Peyer's patch (tissue), 4 donors: ENCODE results near the gene TGM6. TPM values are rescaled to one million over a fixed set of nuclear protein-coding genes. Genes with fewer than 3 reads are reported as not detected.

Experiments used
- DNase-seq, 3 donors: peaks; one replicate each; pipeline ENCODE4 v3.0.0-alpha.2; 2017 to 2019
- H3K27ac ChIP-seq, 4 donors: fragments of 200-600 bp; sonication (generic); one replicate each; pipeline ENCODE4 v1.5.1; 2016 to 2019
- H3K27me3 ChIP-seq, 2 donors: fragments of 200-600 bp; sonication (generic); one replicate each; pipeline ENCODE4 v1.5.1; 2019
- H3K36me3 ChIP-seq, 3 donors: fragments of 200-600 bp; sonication (generic); one replicate each; pipeline ENCODE4 v1.5.1; 2016 to 2019
- H3K4me1 ChIP-seq, 4 donors: fragments of 200-600 bp; sonication (generic); one replicate each; pipeline ENCODE4 v1.5.1; 2016 to 2019
- H3K4me3 ChIP-seq, 4 donors: fragments of 200-600 bp; sonication (generic); 1 replicate in 3 of 4; 2 replicates in 1 of 4; pipeline ENCODE4 v1.5.1; 2016 to 2019; ENCODE audit warnings: mild to moderate bottlenecking in 1 of 4
- H3K9me3 ChIP-seq, 4 donors: fragments of 200-600 bp; sonication (generic); one replicate each; pipeline ENCODE4 v1.5.1; 2016 to 2019; ENCODE audit warnings: mild to moderate bottlenecking in 1 of 4
- CTCF ChIP-seq, 6 experiments: fragments of 450-650 bp in 4 of 6; fragments of 200-600 bp in 2 of 6; sonication (generic) in 1 of 6; IDR thresholded peaks; one replicate each; pipeline ENCODE4 v1.5.1; 2017 to 2019; ENCODE audit warnings: antibody characterized with exemption in 6 of 6, mild to moderate bottlenecking in 3 of 6, moderate library complexity in 1 of 6
- POLR2A ChIP-seq, 2 donors: fragments of 450-650 bp; IDR thresholded peaks; one replicate each; pipeline ENCODE4 v1.5.1; 2017; ENCODE audit warnings: antibody characterized with exemption in 2 of 2, mild to moderate bottlenecking in 2 of 2, moderate library complexity in 2 of 2
- total RNA-seq, 4 donors: library from RNA; depleted of rRNA; stranded (reverse); fragments of >200 nt; gene quantifications; one replicate each; pipeline ENCODE4 v1.1.0, GENCODE V29; 2016

Gene TGM6
- total RNA-seq, 4 donors from 2014 or later, result not detected

- Histone ChIP-seq H3K36me3 (no peaks in the 10 kb centered on the region), H3K9me3 (no peaks in the 10 kb centered on the region), H3K4me1 (no peaks in the 10 kb centered on the region), H3K27ac (no peak overlapping the region), H3K27me3 (no peaks in the 10 kb centered on the region), H3K4me3 (no peak overlapping the region)
- no peak for DNase-seq
- TF ChIP-seq CTCF (IDR thresholded peaks at IDR 0.05) (no peak), POLR2A (IDR thresholded peaks at IDR 0.05) (no peak)
Measured at GRCh38 chr20:2397595-2398145, 17.0 kb downstream of the TGM6 start.

- TF ChIP-seq POLR2A (IDR thresholded peaks at IDR 0.05) (no peak), CTCF (IDR thresholded peaks at IDR 0.05) (no peak)
- Histone ChIP-seq H3K27ac (no peak overlapping the region), H3K27me3 (no peaks in the 10 kb centered on the region), H3K4me1 (no peaks in the 10 kb centered on the region), H3K36me3 (no peaks in the 10 kb centered on the region), H3K4me3 (no peak overlapping the region), H3K9me3 (no peaks in the 10 kb centered on the region)
- no peak for DNase-seq
Measured at GRCh38 chr20:2398449-2398848, 17.7 kb downstream of the TGM6 start.

GRCh38 chr20:2399390-2399789, 18.7 kb downstream of the TGM6 start:
- Histone ChIP-seq H3K27ac (no peak overlapping the region), H3K36me3 (no peaks in the 10 kb centered on the region), H3K9me3 (no peaks in the 10 kb centered on the region), H3K4me1 (no peaks in the 10 kb centered on the region), H3K4me3 (no peak overlapping the region), H3K27me3 (no peaks in the 10 kb centered on the region)
- DNase-seq, result no peak
- TF ChIP-seq CTCF (IDR thresholded peaks at IDR 0.05), result no peak
- TF ChIP-seq POLR2A (IDR thresholded peaks at IDR 0.05), result no peak

GRCh38 chr20:2400290-2400689, 19.6 kb downstream of the TGM6 start:
- H3K4me3 ChIP-seq, result no peak overlapping the region
- no peaks in the 10 kb centered on the region for H3K36me3 ChIP-seq
- no peak for TF ChIP-seq CTCF (IDR thresholded peaks at IDR 0.05)
- no peak for TF ChIP-seq POLR2A (IDR thresholded peaks at IDR 0.05)
- H3K9me3 ChIP-seq, result no peaks in the 10 kb centered on the region
- H3K4me1 ChIP-seq, result no peaks in the 10 kb centered on the region
- H3K27me3 ChIP-seq, result no peaks in the 10 kb centered on the region
- no peak for DNase-seq
- H3K27ac ChIP-seq, result no peak overlapping the region

- TF ChIP-seq POLR2A (IDR thresholded peaks at IDR 0.05) (no peak), CTCF (IDR thresholded peaks at IDR 0.05) (no peak)
- Histone ChIP-seq H3K27me3 (no peaks in the 10 kb centered on the region), H3K9me3 (no peaks in the 10 kb centered on the region), H3K4me1 (no peaks in the 10 kb centered on the region), H3K4me3 (no peak overlapping the region), H3K36me3 (no peaks in the 10 kb centered on the region), H3K27ac (no peak overlapping the region)
- DNase-seq, result no peak
Measured at GRCh38 chr20:2401527-2401926, 20.8 kb downstream of the TGM6 start.
